Endodermal cell (in vitro differentiated cells): Measurements from ENCODE around the gene ZNF773. TPM values are rescaled to one million over a fixed set of nuclear protein-coding genes. Genes with fewer than 3 reads are reported as not detected.
A peak's percentile ranks its signal among the peaks of the same experiment; 100 is the strongest.
"Not testable (repeated sequence)": the region's sequence is repeated elsewhere in the genome, so short reads cannot be mapped to it uniquely, and the experiment has no call there.

Experiments used
- DNase-seq: peaks from one replicate; pipeline ENCODE4 v3.0.0-alpha.2; 2017
- H3K27ac ChIP-seq: 2 replicates; pipeline ENCODE4 v1.5.1; 2013; ENCODE audit warnings: mild to moderate bottlenecking, low read depth, low read length, moderate library complexity
- H3K27me3 ChIP-seq: 2 replicates; pipeline ENCODE4 v1.6.1; 2013; ENCODE audit warnings: mild to moderate bottlenecking, low read length, moderate library complexity; ENCODE audit not compliant: insufficient read depth, control insufficient read depth, poor library complexity, severe bottlenecking
- H3K36me3 ChIP-seq: 2 replicates; pipeline ENCODE4 v1.7.0; 2013; ENCODE audit warnings: mild to moderate bottlenecking, low read length, moderate library complexity; ENCODE audit not compliant: control insufficient read depth, insufficient read depth
- H3K4me1 ChIP-seq: one replicate; pipeline ENCODE4 v1.7.0; 2013; ENCODE audit warnings: low read length; ENCODE audit not compliant: control insufficient read depth, insufficient read depth
- H3K4me3 ChIP-seq: 2 replicates; pipeline ENCODE4 v1.5.1; 2013; ENCODE audit warnings: mild to moderate bottlenecking, low read length, moderate library complexity
- H3K9ac ChIP-seq: 2 replicates; pipeline ENCODE4 v1.6.1; 2013; ENCODE audit warnings: mild to moderate bottlenecking, low read length, moderate library complexity; ENCODE audit not compliant: poor library complexity, severe bottlenecking; ENCODE audit errors: extremely low read depth
- H3K9me3 ChIP-seq: 2 replicates; pipeline ENCODE4 v1.6.1; 2013; ENCODE audit warnings: mild to moderate bottlenecking, low read length, moderate library complexity; ENCODE audit not compliant: control insufficient read depth
- H3K27ac Mint-ChIP-seq: 2 replicates; pipeline ENCODE4 v1.8.0; 2020; ENCODE audit warnings: mixed read lengths
- H3K27me3 Mint-ChIP-seq: 2 replicates; pipeline ENCODE4 v1.8.0; 2021; ENCODE audit warnings: mild to moderate bottlenecking, mixed read lengths; ENCODE audit not compliant: insufficient read depth
- H3K36me3 Mint-ChIP-seq: 2 replicates; pipeline ENCODE4 v1.8.0; 2020; ENCODE audit warnings: low read depth, mixed read lengths
- H3K4me1 Mint-ChIP-seq: 2 replicates; pipeline ENCODE4 v1.8.0; 2020; ENCODE audit warnings: mixed read lengths
- H3K4me3 Mint-ChIP-seq: 2 replicates; pipeline ENCODE4 v1.8.0; 2020; ENCODE audit warnings: mild to moderate bottlenecking, moderate library complexity, mixed read lengths
- H3K9me3 Mint-ChIP-seq: 2 replicates; pipeline ENCODE4 v1.8.0; 2020; ENCODE audit warnings: mild to moderate bottlenecking, mixed read lengths
- WGBS, 2 experiments: methylation state at CpG; one replicate each; pipeline versions ENCODE4 v1.1.5 to v1.1.7; 2013; ENCODE audit warnings: missing lambda C conversion rate in 2 of 2, mixed read lengths in 1 of 2; ENCODE audit not compliant: insufficient coverage in 1 of 2, insufficient read length in 1 of 2; 5-methylcytosine and 5-hydroxymethylcytosine counted together
- total RNA-seq, 2 donors: library from RNA; stranded (reverse); fragmentation: NEBNext Ultra II Directional in 1 of 2; extraction: Animal tissue kit (Norgen Biotek cat#: 25700) in 1 of 2; gene quantifications; 2 replicates in 1 of 2; 3 replicates in 1 of 2; pipeline ENCODE4 v1.2.1, GENCODE V29; 2021
- TF ChIP-seq, protein P1 (sequence below): fragments of 200-600 bp; sonication (generic); conservative IDR thresholded peaks from 2 replicates; pipeline ENCODE4 v1.5.0; 2021; ENCODE audit warnings: antibody characterized with exemption, mild to moderate bottlenecking

ZNF773 gene
- total RNA-seq, 2 donors from 2014 or later = 7.9 to 12.4 TPM

- peaks cover 21% of the 10 kb centered on the region for H3K36me3 ChIP-seq
- peak overlapping the region; percentile 37 for H3K27ac Mint-ChIP-seq
- not testable (repeated sequence) for DNase-seq, H3K9ac ChIP-seq, H3K4me1 ChIP-seq, H3K27ac ChIP-seq, H3K9me3 ChIP-seq, H3K4me1 Mint-ChIP-seq
- peaks cover 40% of the 10 kb centered on the region for H3K36me3 Mint-ChIP-seq
- H3K9me3 Mint-ChIP-seq = peaks cover 35% of the 10 kb centered on the region
- no CpG with 5 or more reads among the region's 1 CpG for WGBS, 2 experiments
- peaks cover 13% of the 10 kb centered on the region for H3K27me3 Mint-ChIP-seq
- H3K4me3 ChIP-seq = peak overlapping the region; percentile 80
- H3K27me3 ChIP-seq = peaks cover 10% of the 10 kb centered on the region
- peak overlapping the region; percentile 59 for H3K4me3 Mint-ChIP-seq
Observed at GRCh38 chr19:57488299-57488644, 11.5 kb upstream of the ZNF773 start.

DNA sequence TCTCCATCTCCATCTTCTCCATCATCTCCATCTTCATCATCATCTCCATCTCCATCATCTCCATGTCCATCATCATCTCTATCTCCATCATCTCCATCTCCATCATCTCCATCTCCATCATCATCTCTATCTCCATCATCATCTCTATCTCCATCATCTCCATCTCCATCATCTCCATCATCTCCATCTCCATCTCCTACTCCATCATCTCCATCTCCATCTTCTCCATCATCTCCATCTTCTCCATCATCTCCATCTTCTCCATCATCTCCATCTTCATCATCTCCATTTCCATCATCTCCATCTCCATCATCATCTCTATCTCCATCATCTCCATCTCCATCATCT lies 432 bp upstream of the ZNF773 start:
- H3K4me1 Mint-ChIP-seq, H3K27ac ChIP-seq, H3K4me1 ChIP-seq, H3K9me3 ChIP-seq, H3K27me3 Mint-ChIP-seq, H3K4me3 Mint-ChIP-seq, H3K27me3 ChIP-seq, H3K4me3 ChIP-seq, DNase-seq, H3K27ac Mint-ChIP-seq, H3K9ac ChIP-seq: not testable (repeated sequence)
- peaks cover 13% of the 10 kb centered on the region for H3K36me3 ChIP-seq
- H3K36me3 Mint-ChIP-seq = peaks cover 52% of the 10 kb centered on the region
- H3K9me3 Mint-ChIP-seq = peaks cover 51% of the 10 kb centered on the region

- not testable (repeated sequence) for H3K36me3 ChIP-seq, H3K4me1 Mint-ChIP-seq, H3K27me3 Mint-ChIP-seq, DNase-seq, H3K27ac ChIP-seq, H3K27ac Mint-ChIP-seq, H3K9me3 ChIP-seq, H3K9ac ChIP-seq, H3K27me3 ChIP-seq, H3K4me1 ChIP-seq
- Mint-ChIP-seq H3K4me3 (peak overlapping the region; percentile 58), H3K36me3 (peaks cover 52% of the 10 kb centered on the region), H3K9me3 (peaks cover 43% of the 10 kb centered on the region)
- H3K4me3 ChIP-seq = peak overlapping the region; percentile 83
- 61 to 75% methylated on average over 1 of the region's 4 CpGs for WGBS, 2 experiments
Observed at GRCh38 chr19:57500400-57500799, 662 bp downstream of the ZNF773 start.

DNA sequence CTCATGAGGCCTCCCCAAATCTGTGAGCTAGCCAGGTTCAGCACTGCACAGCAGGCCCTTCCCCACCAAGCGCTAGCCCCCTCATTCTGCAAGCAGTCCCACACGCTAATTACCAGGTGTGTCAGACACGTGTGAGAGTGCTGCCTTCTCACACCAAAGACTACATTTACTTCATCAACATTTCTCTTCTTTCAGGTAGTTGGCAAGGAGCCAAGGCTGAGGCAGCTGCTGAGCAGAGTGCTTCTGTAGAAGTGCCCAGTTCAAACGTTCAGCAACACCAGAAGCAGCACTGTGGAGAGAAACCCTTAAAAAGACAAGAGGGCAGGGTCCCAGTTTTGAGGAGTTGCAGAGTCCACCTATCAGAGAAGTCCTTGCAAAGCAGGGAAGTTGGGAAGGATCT lies 6.4 kb downstream of the ZNF773 start:
- H3K27ac Mint-ChIP-seq = no peak overlapping the region
- DNase-seq = no peak
- TF ChIP-seq, protein P1, sequence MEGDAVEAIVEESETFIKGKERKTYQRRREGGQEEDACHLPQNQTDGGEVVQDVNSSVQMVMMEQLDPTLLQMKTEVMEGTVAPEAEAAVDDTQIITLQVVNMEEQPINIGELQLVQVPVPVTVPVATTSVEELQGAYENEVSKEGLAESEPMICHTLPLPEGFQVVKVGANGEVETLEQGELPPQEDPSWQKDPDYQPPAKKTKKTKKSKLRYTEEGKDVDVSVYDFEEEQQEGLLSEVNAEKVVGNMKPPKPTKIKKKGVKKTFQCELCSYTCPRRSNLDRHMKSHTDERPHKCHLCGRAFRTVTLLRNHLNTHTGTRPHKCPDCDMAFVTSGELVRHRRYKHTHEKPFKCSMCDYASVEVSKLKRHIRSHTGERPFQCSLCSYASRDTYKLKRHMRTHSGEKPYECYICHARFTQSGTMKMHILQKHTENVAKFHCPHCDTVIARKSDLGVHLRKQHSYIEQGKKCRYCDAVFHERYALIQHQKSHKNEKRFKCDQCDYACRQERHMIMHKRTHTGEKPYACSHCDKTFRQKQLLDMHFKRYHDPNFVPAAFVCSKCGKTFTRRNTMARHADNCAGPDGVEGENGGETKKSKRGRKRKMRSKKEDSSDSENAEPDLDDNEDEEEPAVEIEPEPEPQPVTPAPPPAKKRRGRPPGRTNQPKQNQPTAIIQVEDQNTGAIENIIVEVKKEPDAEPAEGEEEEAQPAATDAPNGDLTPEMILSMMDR = no peak
- Histone ChIP-seq H3K36me3 (peaks cover 43% of the 10 kb centered on the region), H3K27me3 (no peaks in the 10 kb centered on the region), H3K9me3 (peaks cover 18% of the 10 kb centered on the region), H3K27ac (no peak overlapping the region), H3K4me1 (no peaks in the 10 kb centered on the region), H3K9ac (no peak overlapping the region), H3K4me3 (no peak overlapping the region)
- H3K4me1 Mint-ChIP-seq = no peaks in the 10 kb centered on the region
- H3K27me3 Mint-ChIP-seq = no peaks in the 10 kb centered on the region
- H3K4me3 Mint-ChIP-seq = no peak overlapping the region
- 81 to 92% methylated on average over 2 to 4 of the region's 4 CpGs for WGBS, 2 experiments
- peaks cover 85% of the 10 kb centered on the region for H3K36me3 Mint-ChIP-seq
- peaks cover 67% of the 10 kb centered on the region for H3K9me3 Mint-ChIP-seq

- peaks cover 64% of the 10 kb centered on the region for H3K36me3 Mint-ChIP-seq
- Histone ChIP-seq H3K27ac (no peak overlapping the region), H3K27me3 (no peaks in the 10 kb centered on the region), H3K4me3 (no peak overlapping the region), H3K4me1 (no peaks in the 10 kb centered on the region), H3K36me3 (peaks cover 57% of the 10 kb centered on the region), H3K9ac (no peak overlapping the region), H3K9me3 (peaks cover 61% of the 10 kb centered on the region)
- no peaks in the 10 kb centered on the region for H3K27me3 Mint-ChIP-seq
- H3K27ac Mint-ChIP-seq = no peak overlapping the region
- no peak overlapping the region for H3K4me3 Mint-ChIP-seq
- TF ChIP-seq, protein P1 = no peak
- peaks cover 88% of the 10 kb centered on the region for H3K9me3 Mint-ChIP-seq
- no peaks in the 10 kb centered on the region for H3K4me1 Mint-ChIP-seq
- DNase-seq = no peak
Observed at GRCh38 chr19:57511484-57511883, 11.7 kb downstream of the ZNF773 start.
